A549 (cell line): Measurements from ENCODE around the gene RPLP2. TPM values are rescaled to one million over a fixed set of nuclear protein-coding genes. Genes with fewer than 3 reads are reported as not detected.

Source experiments
- ATAC-seq, 2 experiments: fragments of 200-7000 bp in 1 of 2; fragments of >200 bp in 1 of 2; cut with Nextera tagmentation in 1 of 2; cut with Tn5 transposase in 1 of 2; 3 replicates each; pipeline versions ENCODE4 v1.8.0 to v1.9.1; 2018 to 2020; ENCODE audit warnings: mild to moderate bottlenecking in 1 of 2, moderate library complexity in 1 of 2
- CTCF ChIA-PET: fragments of 300-600 bp; sonication (Branson Sonifier 250); formaldehyde crosslinking; extraction: SDS; loops from one replicate; lab custom pipeline; 2021; ENCODE audit warnings: antibody characterized with exemption, inconsistent platforms; lab: Yijun Ruan, JAX
- POLR2A ChIA-PET: fragments of 350-600 bp; formaldehyde crosslinking; extraction: SDS; loops from one replicate; lab custom pipeline; 2021; ENCODE audit warnings: antibody characterized with exemption, inconsistent platforms; lab: Yijun Ruan, JAX
- DNase-seq, 2 experiments: peaks; one replicate each; pipeline versions ENCODE4 v3.0.0 to v3.0.0-alpha.2; 2011 to 2016; ENCODE audit warnings: low read depth in 1 of 2, low spot score in 1 of 2
- FAIRE-seq: peaks from 2 replicates; lab custom pipeline; 2011; peaks lifted over from hg19 to GRCh38; lab: Jason Lieb, UNC
- H3K27ac ChIP-seq, 2 experiments: fragments of >200 bp; sonication (Bioruptor Twin); formaldehyde crosslinking; 3 replicates each; pipeline ENCODE4 v1.5.1; 2016 to 2017
- H3K4me1 ChIP-seq: fragments of >200 bp; sonication (Bioruptor Twin); formaldehyde crosslinking; 3 replicates; pipeline ENCODE4 v1.6.1; 2016
- H3K4me2 ChIP-seq: fragments of >200 bp; sonication (Bioruptor Twin); formaldehyde crosslinking; 3 replicates; pipeline ENCODE4 v1.6.1; 2016
- H3K4me3 ChIP-seq: fragments of >200 bp; sonication (Bioruptor Twin); formaldehyde crosslinking; 3 replicates; pipeline ENCODE4 v1.5.1; 2016
- H3K9me3 ChIP-seq: fragments of >200 bp; sonication (Bioruptor Twin); formaldehyde crosslinking; 3 replicates; pipeline ENCODE4 v1.6.1; 2016
- CBX2 ChIP-seq: fragments of 200-600 bp; sonication (generic); IDR thresholded peaks from 2 replicates; pipeline ENCODE4 v1.6.1; 2016; ENCODE audit warnings: low read depth, mild to moderate bottlenecking, borderline replicate concordance
- CBX8 ChIP-seq: fragments of 200-600 bp; sonication (generic); IDR thresholded peaks from 2 replicates; pipeline ENCODE4 v1.6.1; 2016
- CHD4 ChIP-seq: fragments of 200-600 bp; sonication (generic); IDR thresholded peaks from 2 replicates; pipeline ENCODE4 v1.6.1; 2016; ENCODE audit warnings: antibody characterized with exemption, mild to moderate bottlenecking, borderline replicate concordance
- EHMT2 ChIP-seq: fragments of 200-600 bp; sonication (generic); IDR thresholded peaks from 2 replicates; pipeline ENCODE4 v1.6.1; 2016; ENCODE audit warnings: antibody characterized with exemption, low read depth, mild to moderate bottlenecking, moderate library complexity
- FOSB ChIP-seq: fragments of 250-450 bp; sonication (Bioruptor Pico); IDR thresholded peaks from 2 replicates; pipeline ENCODE4 v1.5.0; 2020; ENCODE audit warnings: mild to moderate bottlenecking, moderate library complexity
- FOSL2 ChIP-seq, 2 experiments: fragments of 450-650 bp in 1 of 2; fragments of >200 bp in 1 of 2; sonication (Bioruptor Twin) in 1 of 2; formaldehyde crosslinking; IDR thresholded peaks; 2 replicates each; pipeline versions ENCODE4 v1.5.0 to v1.6.1; 2016 to 2020; ENCODE audit warnings: mild to moderate bottlenecking in 1 of 2, moderate library complexity in 1 of 2
- FOXS1 ChIP-seq: fragments of 250-450 bp; sonication (Bioruptor Pico); IDR thresholded peaks from 2 replicates; pipeline ENCODE4 v1.5.0; 2020; ENCODE audit warnings: mild to moderate bottlenecking, moderate library complexity
- GATA3 ChIP-seq: IDR thresholded peaks from 2 replicates; pipeline ENCODE4 v1.6.1; 2012; ENCODE audit warnings: borderline replicate concordance
- HDAC2 ChIP-seq: fragments of 200-600 bp; sonication (generic); IDR thresholded peaks from 2 replicates; pipeline ENCODE4 v1.6.1; 2016
- HEYL ChIP-seq: fragments of 250-450 bp; sonication (Bioruptor Pico); IDR thresholded peaks from 2 replicates; pipeline ENCODE4 v1.8.0; 2021; ENCODE audit warnings: mild to moderate bottlenecking, moderate library complexity
- HOXA7 ChIP-seq: fragments of 250-450 bp; sonication (Bioruptor Pico); IDR thresholded peaks from 2 replicates; pipeline ENCODE4 v1.5.0; 2020; ENCODE audit warnings: mild to moderate bottlenecking, moderate library complexity
- HOXB5 ChIP-seq: fragments of 250-450 bp; sonication (Bioruptor Pico); IDR thresholded peaks from 2 replicates; pipeline ENCODE4 v1.5.0; 2020; ENCODE audit warnings: mild to moderate bottlenecking, moderate library complexity
- JUN ChIP-seq, 2 experiments: fragments of >200 bp; sonication (Bioruptor Twin); formaldehyde crosslinking; IDR thresholded peaks; 2 replicates in 1 of 2; 3 replicates in 1 of 2; pipeline ENCODE4 v1.6.1; 2016 to 2017
- JUNB ChIP-seq: fragments of >200 bp; sonication (Bioruptor Twin); formaldehyde crosslinking; IDR thresholded peaks from 2 replicates; pipeline ENCODE4 v1.6.1; 2016
- MAFK ChIP-seq: fragments of 450-650 bp; IDR thresholded peaks from 2 replicates; pipeline ENCODE4 v1.6.1; 2014; ENCODE audit not compliant: partially characterized antibody
- MAZ ChIP-seq: fragments of 150-350 bp; IDR thresholded peaks from 2 replicates; pipeline ENCODE4 v1.6.1; 2014; ENCODE audit warnings: antibody characterized with exemption, low read depth, low read length, borderline replicate concordance
- NPAS2 ChIP-seq: fragments of 250-450 bp; sonication (Bioruptor Pico); IDR thresholded peaks from 2 replicates; pipeline ENCODE4 v1.8.0; 2022; ENCODE audit warnings: mild to moderate bottlenecking, moderate library complexity, borderline replicate concordance
- POLR2A ChIP-seq: IDR thresholded peaks from 2 replicates; pipeline ENCODE4 v1.6.1; 2012; ENCODE audit warnings: mild to moderate bottlenecking, low read length
- RCOR1 ChIP-seq: fragments of 150-350 bp; IDR thresholded peaks from 2 replicates; pipeline ENCODE4 v1.6.1; 2014; ENCODE audit warnings: antibody characterized with exemption, low read length, low read depth
- RNF2 ChIP-seq: fragments of 200-600 bp; sonication (generic); IDR thresholded peaks from 2 replicates; pipeline ENCODE4 v1.6.1; 2016; ENCODE audit warnings: low read depth, mild to moderate bottlenecking, antibody characterized with exemption, moderate library complexity, borderline replicate concordance
- SMC3 ChIP-seq: fragments of >200 bp; sonication (Bioruptor Twin); formaldehyde crosslinking; IDR thresholded peaks from 3 replicates; pipeline ENCODE4 v1.6.1; 2018; ENCODE audit warnings: inconsistent platforms
- TFCP2L1 ChIP-seq: fragments of 250-450 bp; sonication (Bioruptor Pico); IDR thresholded peaks from 2 replicates; pipeline ENCODE4 v1.5.0; 2021; ENCODE audit warnings: mild to moderate bottlenecking
- TP53 ChIP-seq: fragments of 250-450 bp; sonication (Bioruptor Pico); IDR thresholded peaks from 2 replicates; pipeline ENCODE4 v1.5.0; 2021; ENCODE audit warnings: mild to moderate bottlenecking, moderate library complexity
- ZC3H11A ChIP-seq: fragments of 450-650 bp; IDR thresholded peaks from 2 replicates; pipeline ENCODE4 v1.6.1; 2014; ENCODE audit warnings: antibody characterized with exemption, mild to moderate bottlenecking
- ZNF302 ChIP-seq: fragments of 250-450 bp; sonication (Bioruptor Pico); IDR thresholded peaks from 2 replicates; pipeline ENCODE4 v1.9.0; 2021; ENCODE audit warnings: inconsistent platforms, mild to moderate bottlenecking, moderate library complexity
- WGBS: methylation state at CpG from one replicate; pipeline ENCODE4 v1.1.6; 2017; ENCODE audit errors: missing lambda C conversion rate; 5-methylcytosine and 5-hydroxymethylcytosine counted together
- polyA minus RNA-seq: library from RNA; depleted of rRNA, polyadenylated mRNA; stranded (reverse); fragments of >200 nt; gene quantifications from 2 replicates; pipeline ENCODE4 v1.2.3, GENCODE V29; 2011; rRNA and poly(A)+ RNA removed
- polyA plus RNA-seq, 4 experiments: library from polyadenylated mRNA; depleted of rRNA in 3 of 4; stranded (reverse); fragments of >200 nt; fragmentation: RNase III in 1 of 4; extraction: RNeasy Plus Mini Kit Qiagen cat#74134 plus additional on column Dnase treatment in 1 of 4; gene quantifications; 2 replicates in 3 of 4; 3 replicates in 1 of 4; pipeline ENCODE4 v1.2.3, GENCODE V29; 2011 to 2017
- TF ChIP-seq, protein P1 (sequence below): fragments of 150-350 bp; IDR thresholded peaks from 2 replicates; pipeline ENCODE4 v1.6.1; 2014; ENCODE audit warnings: low read depth, mild to moderate bottlenecking, low read length
- TF ChIP-seq, protein P2 (sequence below): fragments of 250-450 bp; sonication (Bioruptor Pico); IDR thresholded peaks from 2 replicates; pipeline ENCODE4 v1.5.0; 2020; ENCODE audit warnings: low read depth, mild to moderate bottlenecking, moderate library complexity
- TF ChIP-seq, protein P3 (sequence below): IDR thresholded peaks from 2 replicates; pipeline ENCODE4 v1.6.1; 2012
- TF ChIP-seq, protein P4 (sequence below): IDR thresholded peaks from 2 replicates; pipeline ENCODE4 v1.6.1; 2012
- TF ChIP-seq, protein P5 (sequence below): IDR thresholded peaks from 2 replicates; pipeline ENCODE4 v1.6.1; 2012; ENCODE audit warnings: low read depth, borderline replicate concordance
- TF ChIP-seq, protein P6 (sequence below): fragments of 250-450 bp; sonication (Bioruptor Pico); IDR thresholded peaks from 2 replicates; pipeline ENCODE4 v1.5.0; 2021; ENCODE audit warnings: mild to moderate bottlenecking, moderate library complexity, borderline replicate concordance
- TF ChIP-seq, protein P7 (sequence below): fragments of 450-650 bp; IDR thresholded peaks from 2 replicates; pipeline ENCODE4 v1.6.1; 2014; ENCODE audit warnings: antibody characterized with exemption
- TF ChIP-seq, protein P8 (sequence below): fragments of >200 bp; sonication (Bioruptor Twin); formaldehyde crosslinking; IDR thresholded peaks from 2 replicates; pipeline ENCODE4 v1.6.1; 2016

Gene RPLP2
- 1,346 and 1,493 TPM in 2 replicates for polyA plus RNA-seq (2011; rRNA removed)
- polyA plus RNA-seq (2012; cell fraction: cytosol; rRNA removed), result 3,184 and 3,866 TPM in 2 replicates
- polyA plus RNA-seq (2012; cell fraction: nucleus; rRNA removed), result 1,421 and 2,115 TPM in 2 replicates
- polyA plus RNA-seq (2017; fragmentation: RNase III; extraction: RNeasy Plus Mini Kit Qiagen cat#74134 plus additional on column Dnase treatment), result 2,443 to 2,621 TPM (median 2,508 TPM) in 3 replicates
- 823 and 964 TPM in 2 replicates for polyA minus RNA-seq

DNA sequence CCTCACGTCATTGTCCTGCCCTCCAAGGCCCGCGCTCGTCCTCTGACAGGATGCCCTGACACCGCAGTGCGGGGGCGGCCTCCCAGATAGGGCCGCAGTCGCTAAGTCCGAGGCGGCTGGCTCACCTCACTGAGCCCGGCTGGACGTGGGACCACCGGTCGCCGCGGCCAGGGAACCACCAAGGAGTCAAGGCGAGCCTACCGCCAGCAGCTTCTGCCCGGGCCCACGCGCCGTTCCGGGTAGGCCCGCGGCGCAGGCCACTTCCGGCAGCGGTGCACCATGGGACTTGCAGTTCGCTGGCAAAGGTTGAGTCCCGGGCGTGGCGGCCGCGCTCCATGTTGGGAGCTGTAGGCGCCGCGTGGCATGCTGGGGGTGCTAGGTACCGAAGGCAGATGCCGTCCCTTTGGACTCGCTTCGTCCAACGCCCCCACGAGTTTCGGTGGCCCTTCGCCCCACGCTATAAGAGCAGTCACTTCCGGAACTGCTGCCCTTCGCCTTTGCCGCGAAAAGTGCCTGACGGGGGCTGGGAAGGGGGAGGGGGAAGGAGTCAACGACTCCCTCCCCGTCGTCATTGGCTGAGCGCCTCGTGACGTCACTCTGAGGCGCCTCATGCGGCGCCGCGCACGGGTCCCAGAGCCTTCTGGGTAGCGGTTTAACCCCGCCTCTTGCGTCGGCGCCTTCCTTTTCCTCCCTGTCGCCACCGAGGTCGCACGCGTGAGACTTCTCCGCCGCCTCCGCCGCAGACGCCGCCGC is at the start of gene RPLP2:
Gene RPLP2 (plus strand): TSS at position 681 of the 753 bp plus-strand sequence. CDS start 268 bp downstream, outside the sequence.
- CTCF ChIA-PET, result interaction anchor here (0.9 to 2.0 kb wide), 2 partner anchors 10 to 62 kb away, joined by 3 to 10 read pairs; no protein-coding TSS in a partner anchor
- H3K4me3 ChIP-seq, result peak within 1 kb of the TSS; percentile 94
- ATAC-seq, result peak; percentile 83 to 88
- TF ChIP-seq CHD4 (no peak), FOSL2 (IDR thresholded peaks at IDR 0.05) (no peak), FOSL2 (CRISPR knock-in tag; IDR thresholded peaks at IDR 0.05) (peak; percentile 42), HOXB5 (CRISPR knock-in tag) (0 out of 2 replicates have a peak, but pooled peaks have one; percentile 33), HOXA7 (CRISPR knock-in tag) (no peak), HDAC2 (no peak), SMC3 (no peak), EHMT2 (no peak), CBX8 (no peak), FOXS1 (CRISPR knock-in tag) (no peak), JUNB (no peak), POLR2A (peak; percentile 89), MAFK (no peak), ZC3H11A (no peak), HEYL (CRISPR knock-in tag) (no peak), CBX2 (no peak), JUN (IDR thresholded peaks at IDR 0.05) (peak; percentile 58 to 96; a peak in 3 of 5 replicates), MAZ (peak; percentile 73; the same call in 1 of the 2 replicates), RNF2 (no peak), GATA3 (peak; percentile 31; the same call in 1 of the 2 replicates), FOSB (CRISPR knock-in tag) (no peak), TFCP2L1 (no peak; the same call in 1 of the 2 replicates), NPAS2 (CRISPR knock-in tag) (no peak), RCOR1 (no peak), ZNF302 (CRISPR knock-in tag) (no peak), TP53 (CRISPR knock-in tag) (no peak)
- TF ChIP-seq, protein P1, sequence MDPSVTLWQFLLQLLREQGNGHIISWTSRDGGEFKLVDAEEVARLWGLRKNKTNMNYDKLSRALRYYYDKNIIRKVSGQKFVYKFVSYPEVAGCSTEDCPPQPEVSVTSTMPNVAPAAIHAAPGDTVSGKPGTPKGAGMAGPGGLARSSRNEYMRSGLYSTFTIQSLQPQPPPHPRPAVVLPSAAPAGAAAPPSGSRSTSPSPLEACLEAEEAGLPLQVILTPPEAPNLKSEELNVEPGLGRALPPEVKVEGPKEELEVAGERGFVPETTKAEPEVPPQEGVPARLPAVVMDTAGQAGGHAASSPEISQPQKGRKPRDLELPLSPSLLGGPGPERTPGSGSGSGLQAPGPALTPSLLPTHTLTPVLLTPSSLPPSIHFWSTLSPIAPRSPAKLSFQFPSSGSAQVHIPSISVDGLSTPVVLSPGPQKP, result no peak; the same call in 1 of the 2 replicates
- TF ChIP-seq, protein P2, sequence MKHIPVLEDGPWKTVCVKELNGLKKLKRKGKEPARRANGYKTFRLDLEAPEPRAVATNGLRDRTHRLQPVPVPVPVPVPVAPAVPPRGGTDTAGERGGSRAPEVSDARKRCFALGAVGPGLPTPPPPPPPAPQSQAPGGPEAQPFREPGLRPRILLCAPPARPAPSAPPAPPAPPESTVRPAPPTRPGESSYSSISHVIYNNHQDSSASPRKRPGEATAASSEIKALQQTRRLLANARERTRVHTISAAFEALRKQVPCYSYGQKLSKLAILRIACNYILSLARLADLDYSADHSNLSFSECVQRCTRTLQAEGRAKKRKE (CRISPR knock-in tag), result 0 out of 2 replicates have a peak, but pooled peaks have one; percentile 59
- TF ChIP-seq, protein P3, sequence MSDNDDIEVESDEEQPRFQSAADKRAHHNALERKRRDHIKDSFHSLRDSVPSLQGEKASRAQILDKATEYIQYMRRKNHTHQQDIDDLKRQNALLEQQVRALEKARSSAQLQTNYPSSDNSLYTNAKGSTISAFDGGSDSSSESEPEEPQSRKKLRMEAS, result peak; percentile 95
- TF ChIP-seq, protein P4, sequence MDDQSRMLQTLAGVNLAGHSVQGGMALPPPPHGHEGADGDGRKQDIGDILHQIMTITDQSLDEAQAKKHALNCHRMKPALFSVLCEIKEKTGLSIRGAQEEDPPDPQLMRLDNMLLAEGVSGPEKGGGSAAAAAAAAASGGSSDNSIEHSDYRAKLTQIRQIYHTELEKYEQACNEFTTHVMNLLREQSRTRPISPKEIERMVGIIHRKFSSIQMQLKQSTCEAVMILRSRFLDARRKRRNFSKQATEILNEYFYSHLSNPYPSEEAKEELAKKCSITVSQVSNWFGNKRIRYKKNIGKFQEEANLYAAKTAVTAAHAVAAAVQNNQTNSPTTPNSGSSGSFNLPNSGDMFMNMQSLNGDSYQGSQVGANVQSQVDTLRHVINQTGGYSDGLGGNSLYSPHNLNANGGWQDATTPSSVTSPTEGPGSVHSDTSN, result 0 out of 2 replicates have a peak, but pooled peaks have one; percentile 24
- TF ChIP-seq, protein P5, sequence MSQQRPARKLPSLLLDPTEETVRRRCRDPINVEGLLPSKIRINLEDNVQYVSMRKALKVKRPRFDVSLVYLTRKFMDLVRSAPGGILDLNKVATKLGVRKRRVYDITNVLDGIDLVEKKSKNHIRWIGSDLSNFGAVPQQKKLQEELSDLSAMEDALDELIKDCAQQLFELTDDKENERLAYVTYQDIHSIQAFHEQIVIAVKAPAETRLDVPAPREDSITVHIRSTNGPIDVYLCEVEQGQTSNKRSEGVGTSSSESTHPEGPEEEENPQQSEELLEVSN, result no peak
- TF ChIP-seq, protein P6, sequence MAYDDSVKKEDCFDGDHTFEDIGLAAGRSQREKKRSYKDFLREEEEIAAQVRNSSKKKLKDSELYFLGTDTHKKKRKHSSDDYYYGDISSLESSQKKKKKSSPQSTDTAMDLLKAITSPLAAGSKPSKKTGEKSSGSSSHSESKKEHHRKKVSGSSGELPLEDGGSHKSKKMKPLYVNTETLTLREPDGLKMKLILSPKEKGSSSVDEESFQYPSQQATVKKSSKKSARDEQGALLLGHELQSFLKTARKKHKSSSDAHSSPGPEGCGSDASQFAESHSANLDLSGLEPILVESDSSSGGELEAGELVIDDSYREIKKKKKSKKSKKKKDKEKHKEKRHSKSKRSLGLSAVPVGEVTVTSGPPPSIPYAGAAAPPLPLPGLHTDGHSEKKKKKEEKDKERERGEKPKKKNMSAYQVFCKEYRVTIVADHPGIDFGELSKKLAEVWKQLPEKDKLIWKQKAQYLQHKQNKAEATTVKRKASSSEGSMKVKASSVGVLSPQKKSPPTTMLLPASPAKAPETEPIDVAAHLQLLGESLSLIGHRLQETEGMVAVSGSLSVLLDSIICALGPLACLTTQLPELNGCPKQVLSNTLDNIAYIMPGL (CRISPR knock-in tag), result no peak
- TF ChIP-seq, protein P7, sequence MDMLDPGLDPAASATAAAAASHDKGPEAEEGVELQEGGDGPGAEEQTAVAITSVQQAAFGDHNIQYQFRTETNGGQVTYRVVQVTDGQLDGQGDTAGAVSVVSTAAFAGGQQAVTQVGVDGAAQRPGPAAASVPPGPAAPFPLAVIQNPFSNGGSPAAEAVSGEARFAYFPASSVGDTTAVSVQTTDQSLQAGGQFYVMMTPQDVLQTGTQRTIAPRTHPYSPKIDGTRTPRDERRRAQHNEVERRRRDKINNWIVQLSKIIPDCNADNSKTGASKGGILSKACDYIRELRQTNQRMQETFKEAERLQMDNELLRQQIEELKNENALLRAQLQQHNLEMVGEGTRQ, result peak; percentile 44; the same call in 1 of the 2 replicates
- TF ChIP-seq, protein P8, sequence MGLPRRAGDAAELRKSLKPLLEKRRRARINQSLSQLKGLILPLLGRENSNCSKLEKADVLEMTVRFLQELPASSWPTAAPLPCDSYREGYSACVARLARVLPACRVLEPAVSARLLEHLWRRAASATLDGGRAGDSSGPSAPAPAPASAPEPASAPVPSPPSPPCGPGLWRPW, result no peak

More for the DNA sequence above, at the start of gene RPLP2:
- DNase-seq, result peak; percentile 93 to 99
- POLR2A ChIA-PET, result interaction anchor here (1.0 to 2.0 kb wide), 8 partner anchors 10 to 234 kb away, joined by 3 to 35 read pairs (median 6); partner anchors contain the start of genes CD151, CEND1, CHID1 and PHRF1
- Histone ChIP-seq H3K27ac (peak within 1 kb of the TSS; percentile 95 to 97), H3K4me1 (peaks cover 40% of the 10 kb centered on the region), H3K9me3 (no peaks in the 10 kb centered on the region), H3K4me2 (peak within 1 kb of the TSS; percentile 87)
- peak; percentile 18 for FAIRE-seq
- 2% methylated on average over 29 of the region's 81 CpGs for WGBS
